HepG2 (cell line): ENCODE data around the gene PRDM15. TPM values are rescaled to one million over a fixed set of nuclear protein-coding genes. Genes with fewer than 3 reads are reported as not detected.

Experiments
- ATAC-seq: fragments of 200-7000 bp; cut with Tn5 transposase; 3 replicates; pipeline ENCODE4 v1.9.1; 2020; ENCODE audit warnings: mild to moderate bottlenecking, moderate library complexity
- BruUV-seq: library from RNA; stranded (reverse); fragments of 400-500 nt; replicated peaks from 2 replicates; lab custom pipeline; 2021; lab: Mats Ljungman, UMichigan
- CTCF ChIA-PET: fragments of 300-600 bp; formaldehyde crosslinking; extraction: SDS; loops from one replicate; lab custom pipeline; 2021; ENCODE audit warnings: low total read pairs, inconsistent platforms, low intra/inter-chr PET ratio; lab: Yijun Ruan, JAX
- POLR2A ChIA-PET: fragments of 350-600 bp; sonication (Branson Sonifier 250); formaldehyde crosslinking; loops from one replicate; lab custom pipeline; 2020; ENCODE audit warnings: antibody characterized with exemption, inconsistent platforms; lab: Yijun Ruan, JAX
- DNase-seq: peaks from one replicate; pipeline ENCODE4 v3.0.0-alpha.2; 2015; ENCODE audit warnings: low spot score
- FAIRE-seq: peaks from 3 replicates; lab custom pipeline; 2011; peaks lifted over from hg19 to GRCh38; lab: Jason Lieb, UNC
- H2AFZ ChIP-seq: one replicate; pipeline ENCODE4 v1.6.1; 2011; ENCODE audit warnings: low read length, inconsistent platforms
- H3K27ac ChIP-seq: fragments of 300-600 bp; 3 replicates; pipeline ENCODE4 v1.8.0; 2011; ENCODE audit warnings: mixed run types, mild to moderate bottlenecking, mixed read lengths, low read length, inconsistent platforms; ENCODE audit not compliant: insufficient read depth; ENCODE audit errors: extremely low read length
- H3K27me3 ChIP-seq, 2 experiments: fragments of 200-600 bp in 1 of 2; 2 replicates in 1 of 2; 3 replicates in 1 of 2; pipeline versions ENCODE4 v1.6.0 to v1.8.0; 2011; ENCODE audit warnings: low read length in 2 of 2, mild to moderate bottlenecking in 2 of 2, moderate library complexity in 2 of 2, inconsistent platforms in 1 of 2; ENCODE audit not compliant: insufficient read depth in 2 of 2, control insufficient read depth in 1 of 2
- H3K36me3 ChIP-seq, 2 experiments: fragments of 200-600 bp in 1 of 2; replicated peaks in 1 of 2; 2 replicates in 1 of 2; 3 replicates in 1 of 2; pipeline versions ENCODE4 v1.5.1 to v1.8.0; 2011; ENCODE audit warnings: low read length in 2 of 2, inconsistent platforms in 1 of 2; ENCODE audit not compliant: insufficient read depth in 2 of 2, control insufficient read depth in 1 of 2
- H3K4me1 ChIP-seq: 2 replicates; pipeline ENCODE4 v1.5.1; 2012; ENCODE audit warnings: low read length, inconsistent platforms; ENCODE audit not compliant: insufficient read depth
- H3K4me2 ChIP-seq: 2 replicates; pipeline ENCODE4 v1.6.0; 2011; ENCODE audit warnings: low read depth, low read length, inconsistent platforms
- H3K4me3 ChIP-seq, 3 experiments: fragments of 200-600 bp in 1 of 3; sonication (generic), shearing (Covaris generic) in 1 of 3; replicated peaks in 1 of 3; 2 replicates each; pipeline ENCODE4 v1.5.1; 2011 to 2016; ENCODE audit warnings: low read length in 3 of 3, inconsistent platforms in 2 of 3, low read depth in 2 of 3, mild to moderate bottlenecking in 2 of 3, control low read depth in 1 of 3, mixed read lengths in 1 of 3; ENCODE audit not compliant: insufficient read depth in 1 of 3
- H3K79me2 ChIP-seq: one replicate; pipeline ENCODE4 v1.6.1; 2011; ENCODE audit warnings: low read length, inconsistent platforms; ENCODE audit not compliant: insufficient read depth
- H3K9ac ChIP-seq: 2 replicates; pipeline ENCODE4 v1.6.0; 2011; ENCODE audit warnings: mild to moderate bottlenecking, low read depth, low read length, inconsistent platforms; ENCODE audit not compliant: insufficient read depth
- H3K9me3 ChIP-seq: 2 replicates; pipeline ENCODE4 v1.5.1; 2012; ENCODE audit warnings: mild to moderate bottlenecking, low read length
- H4K20me1 ChIP-seq: 2 replicates; pipeline ENCODE4 v1.6.0; 2011; ENCODE audit warnings: inconsistent platforms, mild to moderate bottlenecking, low read length, moderate library complexity; ENCODE audit not compliant: insufficient read depth
- ATF7 ChIP-seq, 2 experiments: fragments of 450-650 bp in 1 of 2; sonication (generic) in 1 of 2; formaldehyde crosslinking in 1 of 2; IDR thresholded peaks; 2 replicates each; pipeline versions ENCODE4 v1.4.0 to v1.6.1; 2016 to 2020; ENCODE audit warnings: antibody characterized with exemption in 1 of 2, mild to moderate bottlenecking in 1 of 2, missing genetic modification reagents in 1 of 2
- NR2F2 ChIP-seq: IDR thresholded peaks from 2 replicates; pipeline ENCODE4 v1.6.1; 2012; ENCODE audit warnings: low read depth, inconsistent platforms, borderline replicate concordance
- SOX13 ChIP-seq, 3 experiments: fragments of 450-650 bp in 1 of 3; sonication (generic) in 1 of 3; formaldehyde crosslinking in 1 of 3; IDR thresholded peaks in 2 of 3; conservative IDR thresholded peaks in 1 of 3; 2 replicates each; pipeline versions ENCODE4 v1.5.0 to v1.6.1; 2016 to 2020; ENCODE audit warnings: antibody characterized with exemption in 1 of 3, mild to moderate bottlenecking in 1 of 3, missing compliant biosample characterization in 1 of 3, missing genetic modification reagents in 1 of 3, moderate library complexity in 1 of 3
- TMF1 ChIP-seq: sonication (generic); formaldehyde crosslinking; IDR thresholded peaks from 2 replicates; pipeline ENCODE4 v1.8.1; 2022; ENCODE audit warnings: low read depth, missing genetic modification reagents
- ZNF160 ChIP-seq: sonication (generic); formaldehyde crosslinking; IDR thresholded peaks from 2 replicates; pipeline ENCODE4 v1.8.0; 2022; ENCODE audit warnings: mild to moderate bottlenecking, inconsistent platforms, missing genetic modification reagents
- WGBS: methylation state at CpG from one replicate; pipeline ENCODE4 v1.1.6; 2017; ENCODE audit warnings: low lambda C conversion rate; 5-methylcytosine and 5-hydroxymethylcytosine counted together
- in situ Hi-C: cut with HindIII; loops from 2 replicates; pipeline ENCODE4 v1.10.0; 2017; ENCODE audit warnings: low pct_unique_long_range_greater_than_20kb; ENCODE audit not compliant: extremely low pct_ligation_motif_present
- intact Hi-C: fragments of 100-400 bp; cut with micrococcal nuclease; formaldehyde crosslinking; loops from one replicate; pipeline ENCODE4 v1.10.0; 2022; ENCODE audit not compliant: unreplicated experiment
- polyA plus RNA-seq, 8 experiments: library from polyadenylated mRNA; depleted of rRNA in 3 of 8; stranded (reverse) in 7 of 8; unstranded in 1 of 8; fragments of >200 nt; fragmentation: Illumina TruSeq in 4 of 8; extraction: Trizol in 4 of 8; gene quantifications; 2 replicates each; pipeline versions ENCODE4 v1.2.1 to v1.2.3, GENCODE V29; 2011 to 2016; ENCODE audit warnings: low read depth in 4 of 8, missing spikeins in 1 of 8, mixed read lengths in 1 of 8; ENCODE audit not compliant: insufficient read depth in 1 of 8
- total RNA-seq, 5 experiments: library from RNA; depleted of rRNA; stranded (reverse); fragments of >200 nt; fragmentation: Illumina TruSeq; extraction: Trizol; gene quantifications; 2 replicates each; pipeline ENCODE4 v1.2.3, GENCODE V29; 2016; ENCODE audit warnings: low read depth in 1 of 5

The PRDM15 gene
- total and polyA plus RNA-seq, 2 of the 13 experiments (the other 11 are each of a cell fraction or from before 2014, with no cell fraction given) = 4.0 to 6.9 TPM

- BruUV-seq = no TSS peak
- FAIRE-seq (no peak), DNase-seq (no peak), ATAC-seq (no peak)
- Histone ChIP-seq H3K4me1 (no peaks in the 10 kb centered on the region), H3K79me2 (no peaks in the 10 kb centered on the region), H3K4me3 (no peak overlapping the region), H3K27ac (no peak overlapping the region), H3K36me3 (peaks cover 2% of the 10 kb centered on the region in 2 experiments; a peak in 2 of 5 replicates), H3K27me3 (no peaks in the 10 kb centered on the region), H4K20me1 (no peaks in the 10 kb centered on the region), H3K4me2 (no peak overlapping the region), H2AFZ (no peak overlapping the region), H3K9ac (no peak overlapping the region), H3K9me3 (peaks cover under 1% of the 10 kb centered on the region; the same call in 1 of the 2 replicates)
- ChIA-PET CTCF (no interaction called here), POLR2A (no interaction called here)
- TF ChIP-seq SOX13 (IDR thresholded peaks at IDR 0.05) (no peak), SOX13 (CRISPR knock-in tag; conservative IDR thresholded peaks at IDR 0.05 in 1 of 2, IDR thresholded peaks at IDR 0.05 in 1 of 2) (0 out of 4 replicates have a peak, but pooled peaks of 1 of the 2 experiments have one; percentile 7), NR2F2 (no peak), ATF7 (IDR thresholded peaks at IDR 0.05) (no peak), ATF7 (CRISPR knock-in tag; IDR thresholded peaks at IDR 0.05) (no peak), ZNF160 (no peak)
- 90% methylated on average over 7 of the region's 7 CpGs for WGBS
- in situ Hi-C loops = no loop called here
- intact Hi-C loops = no loop called here
These were observed 32.6 kb downstream of the PRDM15 start for GRCh38 chr21:41846536-41846935.

GRCh38 chr21:41846033-41846317 lies 33.2 kb downstream of the PRDM15 start:
- no peaks in the 10 kb centered on the region for H3K4me1 ChIP-seq
- no peak for TF ChIP-seq TMF1 (CRISPR knock-in tag)
- TF ChIP-seq, all 625 proteins: peak for 0
- 96% methylated on average over 5 of the region's 6 CpGs for WGBS
- Histone ChIP-seq H4K20me1 (no peaks in the 10 kb centered on the region), H3K4me2 (no peak overlapping the region), H3K4me3 (no peak overlapping the region), H3K36me3 (peaks cover 2% of the 10 kb centered on the region in 2 experiments; a peak in 2 of 5 replicates), H3K9me3 (peaks cover 6% of the 10 kb centered on the region), H3K9ac (no peak overlapping the region), H3K27ac (no peak overlapping the region), H3K27me3 (no peaks in the 10 kb centered on the region), H2AFZ (no peak overlapping the region), H3K79me2 (no peaks in the 10 kb centered on the region)
- no TSS peak for BruUV-seq
- no peak for DNase-seq
- no peak for FAIRE-seq
- intact Hi-C loops = no loop called here
- CTCF ChIA-PET = no interaction called here
- ATAC-seq = no peak
- POLR2A ChIA-PET = no interaction called here
- in situ Hi-C loops = no loop called here
